Ectodermal cell (in vitro differentiated cells): ENCODE measurements around the gene CLUH.

Source experiments
- H3K27ac ChIP-seq: 2 replicates; pipeline ENCODE4 v1.7.0; 2013; ENCODE audit warnings: mild to moderate bottlenecking, low read depth, low read length; ENCODE audit not compliant: insufficient read depth, poor library complexity, severe bottlenecking
- H3K27me3 ChIP-seq: 2 replicates; pipeline ENCODE4 v1.7.0; 2013; ENCODE audit warnings: mild to moderate bottlenecking, low read length; ENCODE audit not compliant: insufficient read depth, control insufficient read depth, poor library complexity, severe bottlenecking
- H3K36me3 ChIP-seq: one replicate; pipeline ENCODE4 v1.7.0; 2013; ENCODE audit warnings: low read length; ENCODE audit not compliant: control insufficient read depth, insufficient read depth
- H3K4me1 ChIP-seq: one replicate; pipeline ENCODE4 v1.7.0; 2013; ENCODE audit warnings: low read length; ENCODE audit not compliant: control insufficient read depth, insufficient read depth
- H3K4me3 ChIP-seq: 2 replicates; pipeline ENCODE4 v1.7.0; 2013; ENCODE audit warnings: low read depth, low read length, control low read depth; ENCODE audit not compliant: insufficient read depth
- H3K9me3 ChIP-seq: 2 replicates; pipeline ENCODE4 v1.7.0; 2013; ENCODE audit warnings: mild to moderate bottlenecking, low read length, moderate library complexity; ENCODE audit not compliant: control insufficient read depth
- WGBS, 2 experiments: methylation state at CpG; one replicate each; pipeline ENCODE4 v1.1.7; 2013; ENCODE audit warnings: missing lambda C conversion rate in 2 of 2; 5-methylcytosine and 5-hydroxymethylcytosine counted together

CLUH gene

DNA sequence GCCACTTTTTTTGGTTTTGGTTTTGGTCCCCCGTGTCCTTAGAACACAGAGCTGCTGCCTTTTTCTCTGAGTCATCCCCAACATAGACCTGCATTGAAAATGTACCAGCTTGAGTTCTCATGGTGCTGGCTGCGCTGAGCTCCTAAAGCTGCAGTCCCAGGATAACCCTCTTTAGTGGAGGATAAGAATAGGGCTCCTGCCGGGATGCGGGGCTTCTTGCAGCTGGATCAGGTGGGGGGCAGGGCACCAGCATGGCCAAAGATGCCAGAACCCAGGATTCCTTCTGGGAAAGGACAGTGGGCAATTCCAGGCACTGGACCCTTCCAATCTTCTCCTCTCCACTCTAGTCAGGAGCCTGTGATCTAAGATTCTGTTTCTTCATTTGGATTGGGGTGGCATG lies 8.3 kb upstream of the CLUH start:
- no peaks in the 10 kb centered on the region for H3K4me1 ChIP-seq
- H3K4me3 ChIP-seq: no peak overlapping the region
- 40 to 48% methylated on average over 4 of the region's 4 CpGs for WGBS, 2 experiments
- no peaks in the 10 kb centered on the region for H3K36me3 ChIP-seq
- H3K27me3 ChIP-seq: peaks cover 20% of the 10 kb centered on the region
- H3K27ac ChIP-seq: no peak overlapping the region
- H3K9me3 ChIP-seq: no peaks in the 10 kb centered on the region

DNA sequence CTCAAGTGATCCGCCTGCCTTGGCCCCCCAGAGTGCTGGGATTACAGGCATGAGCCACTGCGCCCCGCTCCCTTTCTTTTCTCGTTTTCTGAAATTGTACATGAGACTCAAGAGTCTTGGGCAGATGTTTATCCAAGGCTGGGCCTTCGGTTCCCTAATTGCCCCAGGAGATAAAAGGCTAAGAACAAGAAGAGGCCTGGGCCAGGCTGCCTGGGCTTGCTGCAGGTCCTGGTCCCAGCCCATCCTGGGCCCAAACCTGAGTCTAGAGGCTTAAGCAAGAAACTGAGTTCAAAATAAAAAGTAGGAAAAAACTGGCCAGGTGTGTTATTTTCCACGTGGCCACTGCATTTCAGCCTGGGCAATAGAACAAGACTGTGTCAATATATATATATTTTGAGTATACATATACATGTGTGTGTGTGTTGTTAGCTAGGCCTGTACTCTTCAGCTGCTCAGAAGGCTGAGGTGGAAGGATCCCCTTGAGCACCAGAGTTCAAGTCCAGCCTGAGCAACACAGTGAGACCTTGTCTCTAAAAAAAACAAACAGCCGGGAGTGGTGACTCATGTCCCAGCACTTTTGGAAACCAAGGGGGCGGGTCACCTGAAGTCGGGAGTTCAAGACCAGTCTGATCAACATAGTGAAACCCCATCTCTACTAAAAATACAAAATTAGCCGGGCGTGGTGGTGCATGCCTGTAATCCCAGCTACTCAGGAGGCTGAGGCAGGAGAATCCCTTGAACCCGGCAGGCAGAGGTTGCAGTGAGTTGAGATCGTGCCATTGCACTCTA lies 6.8 kb upstream of the CLUH start:
- 82 to 86% methylated on average over 13 of the region's 13 CpGs for WGBS, 2 experiments
- no peaks in the 10 kb centered on the region for H3K9me3 ChIP-seq
- H3K4me3 ChIP-seq: no peak overlapping the region

DNA sequence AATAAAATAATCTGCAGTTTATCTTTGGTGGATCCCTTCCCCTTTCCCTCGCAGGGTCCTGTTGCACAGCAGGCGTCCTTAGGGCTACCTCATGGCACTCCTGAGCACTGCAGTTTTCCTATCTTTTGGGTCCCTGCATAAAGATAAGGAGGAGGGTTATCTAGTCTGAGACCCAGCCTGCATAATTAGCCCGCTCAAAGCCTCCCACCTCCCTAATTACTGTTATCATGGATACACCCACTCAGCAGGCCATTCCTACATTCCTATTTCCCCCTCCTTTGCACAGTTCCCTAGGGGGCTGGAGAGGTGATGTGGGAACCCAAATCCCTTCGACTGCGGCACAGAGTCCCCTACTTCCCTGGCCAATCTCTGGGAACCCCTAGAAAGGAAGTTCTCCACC lies 5.1 kb upstream of the CLUH start:
- 75 to 77% methylated on average over 5 of the region's 5 CpGs for WGBS, 2 experiments
- H3K36me3 ChIP-seq: no peaks in the 10 kb centered on the region
- H3K9me3 ChIP-seq: no peaks in the 10 kb centered on the region
- no peak overlapping the region for H3K27ac ChIP-seq
- peaks cover 6% of the 10 kb centered on the region for H3K27me3 ChIP-seq
- no peaks in the 10 kb centered on the region for H3K4me1 ChIP-seq
- H3K4me3 ChIP-seq: no peak overlapping the region

More for the DNA sequence above, 6.8 kb upstream of the CLUH start:
- peaks cover 6% of the 10 kb centered on the region for H3K27me3 ChIP-seq
- no peak overlapping the region for H3K27ac ChIP-seq
- no peaks in the 10 kb centered on the region for H3K36me3 ChIP-seq
- H3K4me1 ChIP-seq: no peaks in the 10 kb centered on the region

DNA sequence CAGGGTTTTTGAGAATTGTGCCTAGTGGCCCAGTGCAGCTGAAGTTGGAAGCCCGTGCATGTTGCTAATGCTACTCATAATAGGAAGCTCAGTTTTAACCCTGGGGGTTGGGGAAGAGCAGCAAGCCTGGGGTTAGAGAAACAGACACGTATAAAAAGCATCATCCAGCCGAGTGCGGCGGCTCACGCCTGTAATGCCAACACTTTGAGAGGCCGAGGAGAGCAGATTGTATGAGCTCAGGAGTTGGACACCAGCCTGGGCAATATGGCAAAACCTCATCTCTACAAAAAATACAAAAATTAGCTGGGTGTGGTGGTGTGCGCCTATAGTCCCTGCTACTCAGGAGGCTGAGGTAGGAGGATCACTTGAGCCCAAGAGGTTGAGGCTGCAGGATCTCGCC lies 2.3 kb upstream of the CLUH start:
- WGBS, 2 experiments: 91 to 94% methylated on average over 9 of the region's 9 CpGs
- Histone ChIP-seq H3K27ac (no peak overlapping the region), H3K27me3 (peaks cover 21% of the 10 kb centered on the region), H3K4me1 (no peaks in the 10 kb centered on the region), H3K9me3 (no peaks in the 10 kb centered on the region), H3K36me3 (no peaks in the 10 kb centered on the region), H3K4me3 (no peak overlapping the region)

DNA sequence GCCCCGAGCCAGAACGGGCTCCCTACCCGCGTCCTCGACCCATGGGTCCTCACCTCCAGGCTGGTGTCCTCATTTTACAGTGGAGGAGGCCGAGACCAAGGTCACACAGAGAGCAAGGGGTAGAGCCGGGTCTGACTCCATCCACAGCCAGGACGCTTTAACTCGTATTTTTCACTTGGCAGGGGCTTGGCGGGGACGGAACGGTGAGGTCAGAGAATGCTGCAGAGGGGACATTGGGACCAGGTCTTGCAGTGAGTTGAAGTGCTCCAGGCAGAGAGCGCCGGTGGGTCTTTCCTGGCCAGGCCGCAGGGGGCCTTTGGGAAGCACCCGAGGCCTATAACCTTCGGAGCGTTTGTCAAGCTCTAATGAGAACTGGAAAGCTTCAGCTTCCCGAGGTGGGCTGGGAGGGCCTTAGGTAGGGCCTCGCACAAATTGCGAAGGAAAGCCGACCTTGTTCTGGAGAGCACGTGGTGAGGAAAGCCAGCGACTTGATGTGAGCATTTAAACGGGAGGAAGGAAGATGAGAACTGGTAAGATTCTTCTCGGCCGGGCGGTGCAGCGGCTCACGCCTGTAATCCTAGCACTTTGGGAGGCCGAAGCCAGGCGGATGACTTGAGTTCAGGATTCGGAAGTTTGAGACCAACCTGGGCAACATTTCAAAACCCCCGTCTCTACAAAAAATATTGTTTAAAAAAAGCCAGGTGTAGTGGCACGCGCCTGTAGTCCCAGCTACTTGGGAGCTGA lies 908 bp upstream of the CLUH start:
- Histone ChIP-seq H3K27ac (no peak overlapping the region), H3K4me1 (peaks cover 6% of the 10 kb centered on the region), H3K9me3 (no peaks in the 10 kb centered on the region), H3K36me3 (no peaks in the 10 kb centered on the region), H3K27me3 (peaks cover 21% of the 10 kb centered on the region), H3K4me3 (peak overlapping the region; percentile 68)
- WGBS, 2 experiments: 82 to 87% methylated on average over 36 of the region's 36 CpGs

DNA sequence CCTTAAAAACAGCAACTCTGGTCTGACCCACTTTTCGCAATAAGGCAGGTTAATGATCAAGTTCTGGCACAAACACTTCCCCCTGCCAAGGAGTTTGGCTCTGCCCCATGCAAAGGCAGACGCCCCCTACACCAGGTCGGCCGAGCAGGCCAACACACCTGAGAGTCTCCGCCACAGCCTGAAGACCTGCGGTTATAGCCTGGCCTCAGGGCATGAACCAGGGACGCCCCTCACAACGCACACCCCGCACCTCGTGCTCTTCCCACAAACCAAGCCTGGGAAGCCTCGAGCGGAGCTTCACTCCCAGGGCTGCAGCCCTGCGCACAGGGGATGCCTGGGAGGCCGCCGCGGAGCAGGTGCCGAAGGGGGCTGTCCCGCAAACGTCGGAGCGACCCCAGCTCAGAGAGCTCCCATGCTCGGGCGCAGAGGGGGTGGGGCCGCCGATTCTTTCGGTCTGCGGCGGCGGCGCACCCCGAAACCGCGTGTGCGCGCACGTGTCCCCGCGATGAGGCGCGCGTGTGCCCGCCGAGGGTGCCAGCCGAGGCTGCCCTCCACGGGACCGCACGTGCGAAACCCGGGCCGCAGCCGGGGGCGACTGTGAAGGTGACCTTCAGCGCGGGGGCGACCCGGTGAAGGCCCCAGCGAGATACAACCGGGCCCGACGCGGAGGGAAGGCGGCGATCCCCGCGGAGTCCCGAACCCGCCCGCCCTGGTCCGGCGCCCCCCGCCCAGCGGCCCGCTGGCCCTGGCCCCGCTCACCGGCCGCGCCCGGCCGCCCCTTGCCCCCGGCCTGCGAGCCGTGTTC lies 559 bp downstream of the CLUH start:
- H3K27ac ChIP-seq: no peak overlapping the region
- WGBS, 2 experiments: 3% methylated on average over 82 of the region's 82 CpGs

DNA sequence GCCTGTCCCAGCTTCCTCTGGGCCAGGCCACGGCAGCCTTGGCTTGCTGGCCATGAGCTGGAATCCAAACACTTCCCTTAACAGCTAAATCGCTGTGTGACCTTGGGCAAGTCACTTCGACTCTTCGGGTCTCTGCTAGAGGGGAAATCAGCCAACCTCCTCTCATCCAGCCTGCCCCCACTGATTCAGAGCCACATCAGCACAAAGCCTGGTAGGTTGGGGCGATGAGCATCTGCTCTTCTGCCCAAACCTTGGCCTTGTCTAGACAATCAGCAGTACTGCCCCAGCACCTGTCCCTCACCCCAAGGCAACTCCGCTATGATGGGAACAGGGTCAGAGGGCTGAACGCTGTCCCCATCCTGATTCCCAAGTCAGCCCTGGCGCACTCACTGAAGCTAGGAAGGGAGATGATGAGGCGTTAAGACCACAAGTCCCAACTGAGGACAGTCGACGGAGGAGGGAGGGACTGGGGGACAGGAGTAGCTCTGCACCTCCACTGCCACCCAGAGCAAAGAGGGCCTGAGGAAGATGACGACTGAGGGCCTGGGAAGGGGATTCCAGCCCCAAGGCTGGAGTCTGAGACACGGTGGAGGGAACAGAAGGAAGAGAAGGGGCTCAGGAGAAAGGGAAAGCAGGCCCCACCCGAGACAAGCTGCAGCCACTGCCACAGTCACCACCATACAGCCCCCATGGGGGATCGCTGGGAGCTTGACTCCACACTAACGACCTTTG lies 1.3 kb downstream of the CLUH start:
- Histone ChIP-seq H3K4me3 (peak overlapping the region; percentile 68), H3K4me1 (peaks cover 16% of the 10 kb centered on the region), H3K27me3 (peaks cover 21% of the 10 kb centered on the region), H3K9me3 (no peaks in the 10 kb centered on the region), H3K36me3 (no peaks in the 10 kb centered on the region), H3K27ac (no peak overlapping the region)
- WGBS, 2 experiments: 73 to 74% methylated on average over 16 of the region's 16 CpGs

More for the DNA sequence above, 559 bp downstream of the CLUH start:
- Histone ChIP-seq H3K4me3 (peak overlapping the region; percentile 68), H3K36me3 (no peaks in the 10 kb centered on the region), H3K9me3 (no peaks in the 10 kb centered on the region), H3K27me3 (peaks cover 21% of the 10 kb centered on the region), H3K4me1 (peaks cover 14% of the 10 kb centered on the region)

DNA sequence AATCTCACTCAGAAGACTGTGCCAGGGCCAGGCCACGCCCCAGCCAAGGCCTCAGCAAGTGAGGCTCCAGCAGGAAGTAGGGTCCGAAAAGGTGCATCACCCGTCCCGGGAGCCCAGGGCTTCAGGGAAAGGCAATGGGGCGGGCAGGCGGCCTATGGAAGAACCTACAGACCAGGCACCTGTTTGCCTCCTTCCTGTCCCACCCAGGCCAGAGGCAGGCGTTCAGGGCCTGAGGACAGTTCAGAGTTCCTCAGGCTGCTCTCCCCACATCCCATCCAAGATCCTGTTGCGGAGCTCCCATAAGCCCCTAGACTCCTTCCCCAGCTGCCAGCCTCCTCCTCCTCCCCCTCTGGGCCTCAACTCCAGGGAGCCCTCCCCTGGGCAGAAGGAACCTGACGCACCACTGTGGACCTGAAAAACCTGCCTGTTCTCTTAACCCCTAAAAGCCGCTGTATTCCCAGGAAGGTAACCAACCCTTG lies 2.3 kb downstream of the CLUH start:
- H3K4me3 ChIP-seq: no peak overlapping the region
- H3K36me3 ChIP-seq: no peaks in the 10 kb centered on the region
- peaks cover 21% of the 10 kb centered on the region for H3K27me3 ChIP-seq
- H3K9me3 ChIP-seq: no peaks in the 10 kb centered on the region
- H3K4me1 ChIP-seq: peaks cover 24% of the 10 kb centered on the region
- H3K27ac ChIP-seq: no peak overlapping the region
- 82 to 83% methylated on average over 10 of the region's 10 CpGs for WGBS, 2 experiments

DNA sequence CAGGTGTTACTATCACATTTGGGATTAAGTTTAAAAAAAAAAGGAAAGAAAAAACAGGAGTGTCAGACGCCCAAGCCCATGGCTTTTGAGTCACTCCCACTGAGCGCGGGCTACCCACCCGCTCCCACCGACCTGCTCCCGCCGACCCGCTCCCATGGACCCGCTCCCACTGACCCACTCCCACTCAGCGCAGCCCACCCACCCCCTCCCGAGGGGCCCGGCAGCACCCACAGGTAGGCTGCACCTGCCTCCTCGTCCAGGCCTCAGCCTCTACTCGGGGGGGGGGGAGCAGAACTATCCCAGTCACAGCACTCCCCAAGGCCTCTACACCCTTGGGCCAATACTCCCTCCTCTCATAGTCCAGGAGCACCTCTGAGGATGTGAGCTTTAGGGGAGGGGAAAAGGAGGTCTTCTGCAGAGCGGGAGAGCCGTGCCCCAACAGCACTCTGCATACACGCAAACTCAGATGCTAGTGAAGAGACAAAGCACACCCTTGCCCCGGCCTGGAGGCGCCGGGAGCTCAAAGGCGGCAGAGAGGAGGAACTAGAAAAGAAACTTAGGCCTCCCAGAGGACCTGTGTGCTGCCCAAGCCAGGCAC lies 2.9 kb downstream of the CLUH start:
- 89 to 93% methylated on average over 20 to 21 of the region's 21 CpGs for WGBS, 2 experiments
- no peaks in the 10 kb centered on the region for H3K36me3 ChIP-seq
- H3K27me3 ChIP-seq: peaks cover 21% of the 10 kb centered on the region
- peaks cover 24% of the 10 kb centered on the region for H3K4me1 ChIP-seq
- H3K27ac ChIP-seq: no peak overlapping the region
- no peak overlapping the region for H3K4me3 ChIP-seq
- H3K9me3 ChIP-seq: no peaks in the 10 kb centered on the region
